Measurements from ENCODE around the gene ZFHX3. TPM values are rescaled to one million over a fixed set of nuclear protein-coding genes. Genes with fewer than 3 reads are reported as not detected.

The ZFHX3 gene
- total and polyA plus RNA-seq, 2 experiments from 2014 or later = 2.8 to 3.9 TPM

- Histone ChIP-seq H4K20me1 (ENCODE audit: insufficient read depth) (peaks cover 7% of the 10 kb centered on the region; the same call in 1 of the 2 replicates), H3K9me2 (ENCODE audit: insufficient read depth) (no peaks in the 10 kb centered on the region), H3K27me3 (replicated peaks; ENCODE audit: insufficient read depth) (no peaks in the 10 kb centered on the region), H3K9ac (no peak overlapping the region), H3F3A (ENCODE audit: insufficient read depth) (peaks cover 12% of the 10 kb centered on the region; the same call in 1 of the 2 replicates), H3K9me3 (ENCODE audit: low read depth) (no peaks in the 10 kb centered on the region), H3K36me3 (ENCODE audit: low read depth) (no peaks in the 10 kb centered on the region), H2AFZ (no peak overlapping the region), H3K79me2 (ENCODE audit: insufficient read depth) (peaks cover 100% of the 10 kb centered on the region), H3K4me2 (ENCODE audit: unreplicated experiment) (no peak overlapping the region), H3K4me3 (no peak overlapping the region), H3K27ac (no peak overlapping the region), H3K4me1 (ENCODE audit: insufficient read depth) (peaks cover 27% of the 10 kb centered on the region)
- DNase-seq = no peak
- in situ Hi-C loops (cut with MboI) = no loop called here
- TF ChIP-seq EZH2 (IDR thresholded peaks at IDR 0.05; ENCODE audit: insufficient read depth, poor library complexity, severe bottlenecking) (no peak), EZH2phosphoT487 (IDR thresholded peaks at IDR 0.05; ENCODE audit: insufficient read depth, low read depth) (no peak)
- 96% methylated on average over 9 of the region's 9 CpGs for WGBS, 2 experiments (ENCODE audit: low coverage in 1 of 2, low lambda C conversion rate in 2 of 2, missing lambda C conversion rate in 2 of 2)
Observed at GRCh38 chr16:73028263-73028662, 19.7 kb downstream of the ZFHX3 start.

GRCh38 chr16:73027685-73028111 lies 20.2 kb downstream of the ZFHX3 start:
- H2AFZ ChIP-seq = no peak overlapping the region
- DNase-seq = no peak
- no peaks in the 10 kb centered on the region for H3K27me3 ChIP-seq (replicated peaks; ENCODE audit: insufficient read depth)
- in situ Hi-C loops (cut with MboI) = no loop called here
- no peaks in the 10 kb centered on the region for H3K9me3 ChIP-seq (ENCODE audit: low read depth)
- peaks cover 27% of the 10 kb centered on the region for H3K4me1 ChIP-seq (ENCODE audit: insufficient read depth)
- H3K27ac ChIP-seq = no peak overlapping the region
- H3K4me3 ChIP-seq = no peak overlapping the region
- H3K9ac ChIP-seq = no peak overlapping the region
- 88 to 90% methylated on average over 10 of the region's 10 CpGs for WGBS, 2 experiments (ENCODE audit: low coverage in 1 of 2, low lambda C conversion rate in 2 of 2, missing lambda C conversion rate in 2 of 2)
- H3K36me3 ChIP-seq (ENCODE audit: low read depth) = no peaks in the 10 kb centered on the region
- TF ChIP-seq EZH2phosphoT487 (IDR thresholded peaks at IDR 0.05; ENCODE audit: insufficient read depth, low read depth) (no peak), EZH2 (IDR thresholded peaks at IDR 0.05; ENCODE audit: insufficient read depth, poor library complexity, severe bottlenecking) (no peak)
- H3K9me2 ChIP-seq (ENCODE audit: insufficient read depth) = no peaks in the 10 kb centered on the region
- peaks cover 7% of the 10 kb centered on the region; the same call in 1 of the 2 replicates for H4K20me1 ChIP-seq (ENCODE audit: insufficient read depth)
- peaks cover 100% of the 10 kb centered on the region for H3K79me2 ChIP-seq (ENCODE audit: insufficient read depth)
- no peak overlapping the region for H3K4me2 ChIP-seq (ENCODE audit: unreplicated experiment)
- H3F3A ChIP-seq (ENCODE audit: insufficient read depth) = peaks cover 12% of the 10 kb centered on the region; the same call in 1 of the 2 replicates

GRCh38 chr16:73026754-73027684 lies 20.9 kb downstream of the ZFHX3 start:
- TF ChIP-seq EZH2phosphoT487 (IDR thresholded peaks at IDR 0.05; ENCODE audit: insufficient read depth, low read depth) (no peak), EZH2 (IDR thresholded peaks at IDR 0.05; ENCODE audit: insufficient read depth, poor library complexity, severe bottlenecking) (no peak)
- Histone ChIP-seq H3K79me2 (ENCODE audit: insufficient read depth) (peaks cover 100% of the 10 kb centered on the region), H3K27ac (no peak overlapping the region), H3K4me2 (ENCODE audit: unreplicated experiment) (no peak overlapping the region), H3K27me3 (replicated peaks; ENCODE audit: insufficient read depth) (no peaks in the 10 kb centered on the region), H4K20me1 (ENCODE audit: insufficient read depth) (peaks cover 7% of the 10 kb centered on the region; the same call in 1 of the 2 replicates), H2AFZ (no peak overlapping the region), H3K9me3 (ENCODE audit: low read depth) (no peaks in the 10 kb centered on the region), H3K4me1 (ENCODE audit: insufficient read depth) (peaks cover 24% of the 10 kb centered on the region), H3K9me2 (ENCODE audit: insufficient read depth) (no peaks in the 10 kb centered on the region), H3F3A (ENCODE audit: insufficient read depth) (peaks cover 12% of the 10 kb centered on the region; the same call in 1 of the 2 replicates), H3K36me3 (ENCODE audit: low read depth) (no peaks in the 10 kb centered on the region), H3K4me3 (no peak overlapping the region), H3K9ac (no peak overlapping the region)
- in situ Hi-C loops (cut with MboI) = no loop called here
- 84 to 90% methylated on average over 13 of the region's 13 CpGs for WGBS, 2 experiments (ENCODE audit: low coverage in 1 of 2, low lambda C conversion rate in 2 of 2, missing lambda C conversion rate in 2 of 2)
- DNase-seq = no peak

GRCh38 chr16:73025856-73026210 lies 22.1 kb downstream of the ZFHX3 start:
- no peak for DNase-seq
- peaks cover 12% of the 10 kb centered on the region for H3K4me1 ChIP-seq (ENCODE audit: insufficient read depth)
- in situ Hi-C loops (cut with MboI) = no loop called here

More at GRCh38 chr16:73025856-73026210, 22.1 kb downstream of the ZFHX3 start:
- H3K79me2 ChIP-seq (ENCODE audit: insufficient read depth) = peaks cover 100% of the 10 kb centered on the region
- H3K9ac ChIP-seq = peak overlapping the region; percentile 34; the same call in 1 of the 2 replicates
- H3K9me2 ChIP-seq (ENCODE audit: insufficient read depth) = no peaks in the 10 kb centered on the region
- H4K20me1 ChIP-seq (ENCODE audit: insufficient read depth) = peaks cover 7% of the 10 kb centered on the region; the same call in 1 of the 2 replicates
- no peaks in the 10 kb centered on the region for H3K9me3 ChIP-seq (ENCODE audit: low read depth)
- H3K4me3 ChIP-seq = no peak overlapping the region; the same call in 1 of the 2 replicates
- peak overlapping the region; percentile 34 for H3K4me2 ChIP-seq (ENCODE audit: unreplicated experiment)
- no peak overlapping the region for H3K27ac ChIP-seq
- TF ChIP-seq EZH2phosphoT487 (IDR thresholded peaks at IDR 0.05; ENCODE audit: insufficient read depth, low read depth) (no peak), EZH2 (IDR thresholded peaks at IDR 0.05; ENCODE audit: insufficient read depth, poor library complexity, severe bottlenecking) (no peak)
- peaks cover 11% of the 10 kb centered on the region for H3F3A ChIP-seq (ENCODE audit: insufficient read depth)
- no peaks in the 10 kb centered on the region for H3K27me3 ChIP-seq (replicated peaks; ENCODE audit: insufficient read depth)
- H3K36me3 ChIP-seq (ENCODE audit: low read depth) = no peaks in the 10 kb centered on the region
- H2AFZ ChIP-seq = no peak overlapping the region
- 37 to 40% methylated on average over 8 of the region's 8 CpGs for WGBS, 2 experiments (ENCODE audit: low coverage in 1 of 2, low lambda C conversion rate in 2 of 2, missing lambda C conversion rate in 2 of 2)

All from GM23248 (cell line).